T-helper 1 cell treated with Interleukin-12 subunit alpha and Interleukin-12 subunit beta and Interleukin-4 antibody, amounts not matched to agents 30 μg/mL and 1 μg/mL, for 36 hours (primary cell): ENCODE results near the gene PCDHA5.
"Not testable (repeated sequence)": the region's sequence is repeated elsewhere in the genome, so short reads cannot be mapped to it uniquely, and the experiment has no call there.

Experiments
- H3K27ac Mint-ChIP-seq: one replicate; pipeline ENCODE4 v1.8.0; 2021; ENCODE audit warnings: mild to moderate bottlenecking, mixed read lengths
- H3K27me3 Mint-ChIP-seq: one replicate; pipeline ENCODE4 v1.8.0; 2021; ENCODE audit warnings: low read depth, mixed read lengths
- H3K36me3 Mint-ChIP-seq: one replicate; pipeline ENCODE4 v1.8.0; 2021; ENCODE audit warnings: low read depth, mixed read lengths
- H3K4me1 Mint-ChIP-seq: one replicate; pipeline ENCODE4 v1.8.0; 2021; ENCODE audit warnings: low read depth, mixed read lengths
- H3K4me3 Mint-ChIP-seq: one replicate; pipeline ENCODE4 v1.8.0; 2021; ENCODE audit warnings: mild to moderate bottlenecking, moderate library complexity, mixed read lengths
- H3K9me3 Mint-ChIP-seq: one replicate; pipeline ENCODE4 v1.8.0; 2021; ENCODE audit warnings: mixed read lengths

PCDHA5 gene

GRCh38 chr5:140802781-140803271 lies 18.6 kb upstream of the PCDHA5 start:
- H3K27me3 Mint-ChIP-seq, result no peaks in the 10 kb centered on the region
- H3K4me3 Mint-ChIP-seq, result no peak overlapping the region
- H3K27ac Mint-ChIP-seq, result no peak overlapping the region
- H3K9me3 Mint-ChIP-seq, result peaks cover 27% of the 10 kb centered on the region
- no peaks in the 10 kb centered on the region for H3K4me1 Mint-ChIP-seq
- H3K36me3 Mint-ChIP-seq, result no peaks in the 10 kb centered on the region

DNA sequence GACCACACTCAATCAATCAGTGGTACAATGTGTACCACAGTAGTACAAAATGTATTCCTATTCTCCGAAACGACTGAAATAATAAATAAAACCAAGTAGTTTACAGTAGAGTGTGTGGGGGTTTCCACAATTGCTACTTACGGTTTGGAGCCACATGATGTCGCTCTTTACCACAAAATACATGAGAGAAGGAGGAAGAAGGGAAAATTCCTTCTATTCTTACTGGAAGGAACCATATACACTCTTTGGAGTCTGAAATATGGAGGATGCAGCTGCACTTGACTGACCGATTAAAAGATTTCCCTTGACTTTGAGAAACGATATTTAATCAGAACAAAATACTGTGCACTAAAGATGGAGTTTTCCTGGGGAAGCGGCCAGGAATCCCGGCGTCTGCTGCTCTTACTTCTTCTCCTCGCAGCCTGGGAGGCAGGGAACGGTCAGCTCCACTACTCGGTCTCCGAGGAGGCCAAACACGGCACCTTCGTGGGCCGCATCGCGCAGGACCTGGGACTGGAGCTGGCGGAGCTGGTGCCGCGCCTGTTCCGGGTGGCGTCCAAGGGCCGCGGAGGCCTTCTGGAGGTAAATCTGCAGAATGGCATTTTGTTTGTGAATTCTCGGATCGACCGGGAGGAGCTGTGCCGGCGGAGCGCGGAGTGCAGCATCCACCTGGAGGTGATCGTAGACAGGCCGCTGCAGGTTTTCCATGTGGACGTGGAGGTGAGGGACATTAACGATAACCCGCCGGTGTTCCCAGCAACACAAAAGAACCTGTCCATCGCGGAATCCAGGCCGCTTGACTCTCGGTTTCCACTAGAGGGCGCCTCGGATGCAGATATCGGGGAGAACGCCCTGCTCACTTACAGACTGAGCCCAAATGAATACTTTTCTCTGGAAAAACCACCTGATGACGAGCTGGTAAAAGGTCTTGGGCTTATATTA lies 14.3 kb upstream of the PCDHA5 start, which contains the start of gene PCDHA4:
TSS of gene PCDHA4 (plus strand) at position 235 of the 942 bp plus-strand sequence.
- peaks cover 31% of the 10 kb centered on the region for H3K9me3 Mint-ChIP-seq
- H3K27me3 Mint-ChIP-seq, result no peaks in the 10 kb centered on the region
- no peaks in the 10 kb centered on the region for H3K4me1 Mint-ChIP-seq
- no peak within 1 kb of the TSS for H3K4me3 Mint-ChIP-seq
- peaks cover 1% of the 10 kb centered on the region for H3K36me3 Mint-ChIP-seq
- H3K27ac Mint-ChIP-seq, result no peak within 1 kb of the TSS

GRCh38 chr5:140808241-140808888 lies 13.0 kb upstream of the PCDHA5 start:
- H3K4me3 Mint-ChIP-seq, H3K36me3 Mint-ChIP-seq, H3K4me1 Mint-ChIP-seq, H3K27ac Mint-ChIP-seq, H3K27me3 Mint-ChIP-seq: not testable (repeated sequence)
- peaks cover 41% of the 10 kb centered on the region for H3K9me3 Mint-ChIP-seq

DNA sequence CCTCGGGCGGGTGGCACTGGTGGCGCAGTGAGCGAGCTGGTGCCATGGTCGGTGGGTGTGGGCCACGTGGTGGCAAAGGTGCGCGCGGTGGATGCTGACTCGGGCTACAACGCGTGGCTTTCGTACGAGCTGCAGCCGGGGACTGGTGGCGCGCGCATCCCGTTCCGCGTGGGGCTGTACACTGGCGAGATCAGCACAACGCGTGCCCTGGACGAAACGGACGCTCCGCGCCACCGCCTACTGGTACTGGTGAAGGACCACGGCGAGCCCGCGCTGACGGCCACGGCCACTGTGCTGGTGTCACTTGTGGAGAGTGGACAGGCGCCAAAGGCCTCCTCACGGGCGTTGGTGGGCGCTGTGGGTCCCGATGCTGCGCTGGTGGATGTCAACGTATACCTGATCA lies 12.5 kb upstream of the PCDHA5 start:
- H3K27me3 Mint-ChIP-seq, result no peaks in the 10 kb centered on the region
- no peaks in the 10 kb centered on the region for H3K4me1 Mint-ChIP-seq
- no peak overlapping the region for H3K4me3 Mint-ChIP-seq
- peaks cover 1% of the 10 kb centered on the region for H3K36me3 Mint-ChIP-seq
- peaks cover 40% of the 10 kb centered on the region for H3K9me3 Mint-ChIP-seq
- no peak overlapping the region for H3K27ac Mint-ChIP-seq

DNA sequence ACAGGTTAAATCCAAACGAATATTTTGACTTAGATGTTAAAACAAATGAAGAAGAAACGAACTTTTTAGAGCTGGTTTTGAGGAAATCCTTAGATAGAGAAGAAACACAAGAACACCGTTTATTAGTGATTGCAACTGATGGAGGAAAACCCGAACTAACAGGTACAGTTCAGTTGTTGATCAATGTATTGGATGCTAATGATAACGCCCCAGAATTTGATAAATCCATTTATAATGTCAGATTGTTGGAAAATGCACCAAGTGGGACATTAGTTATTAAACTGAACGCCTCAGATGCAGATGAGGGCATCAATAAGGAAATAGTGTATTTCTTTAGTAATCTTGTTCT lies 842 bp downstream of the PCDHA5 start:
- Mint-ChIP-seq H3K4me1 (no peaks in the 10 kb centered on the region), H3K4me3 (no peak overlapping the region), H3K36me3 (no peaks in the 10 kb centered on the region), H3K9me3 (peaks cover 28% of the 10 kb centered on the region), H3K27me3 (no peaks in the 10 kb centered on the region), H3K27ac (no peak overlapping the region)

DNA sequence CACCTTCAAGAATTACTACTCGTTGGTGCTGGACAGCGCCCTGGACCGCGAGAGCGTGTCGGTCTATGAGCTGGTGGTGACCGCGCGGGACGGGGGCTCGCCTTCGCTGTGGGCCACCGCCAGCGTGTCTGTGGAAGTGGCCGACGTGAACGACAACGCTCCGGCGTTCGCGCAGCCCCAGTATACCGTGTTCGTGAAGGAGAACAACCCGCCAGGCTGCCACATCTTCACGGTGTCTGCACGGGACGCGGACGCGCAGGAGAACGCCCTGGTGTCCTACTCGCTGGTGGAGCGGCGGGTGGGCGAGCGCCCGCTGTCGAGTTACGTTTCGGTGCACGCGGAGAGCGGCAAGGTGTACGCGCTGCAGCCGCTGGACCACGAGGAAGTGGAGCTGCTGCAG lies 1.6 kb downstream of the PCDHA5 start:
- not testable (repeated sequence) for H3K27ac Mint-ChIP-seq, H3K27me3 Mint-ChIP-seq, H3K36me3 Mint-ChIP-seq, H3K4me1 Mint-ChIP-seq, H3K4me3 Mint-ChIP-seq
- peaks cover 27% of the 10 kb centered on the region for H3K9me3 Mint-ChIP-seq

DNA sequence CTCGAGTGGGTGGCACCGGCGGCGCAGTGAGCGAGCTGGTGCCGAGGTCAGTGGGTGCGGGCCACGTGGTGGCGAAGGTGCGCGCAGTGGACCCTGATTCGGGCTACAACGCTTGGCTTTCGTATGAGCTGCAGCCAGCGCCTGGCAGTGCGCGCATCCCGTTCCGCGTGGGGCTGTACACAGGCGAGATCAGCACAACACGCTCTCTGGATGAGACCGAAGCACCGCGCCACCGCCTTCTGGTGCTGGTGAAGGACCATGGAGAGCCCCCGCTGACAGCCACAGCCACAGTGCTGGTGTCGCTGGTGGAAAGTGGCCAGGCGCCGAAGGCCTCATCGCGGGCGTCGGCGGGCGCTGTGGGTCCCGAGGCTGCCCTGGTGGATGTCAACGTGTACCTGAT lies 2.1 kb downstream of the PCDHA5 start:
- peaks cover under 1% of the 10 kb centered on the region for H3K36me3 Mint-ChIP-seq
- H3K4me1 Mint-ChIP-seq, result no peaks in the 10 kb centered on the region
- H3K27me3 Mint-ChIP-seq, result no peaks in the 10 kb centered on the region
- peaks cover 27% of the 10 kb centered on the region for H3K9me3 Mint-ChIP-seq
- H3K27ac Mint-ChIP-seq, result no peak overlapping the region
- H3K4me3 Mint-ChIP-seq, result no peak overlapping the region

DNA sequence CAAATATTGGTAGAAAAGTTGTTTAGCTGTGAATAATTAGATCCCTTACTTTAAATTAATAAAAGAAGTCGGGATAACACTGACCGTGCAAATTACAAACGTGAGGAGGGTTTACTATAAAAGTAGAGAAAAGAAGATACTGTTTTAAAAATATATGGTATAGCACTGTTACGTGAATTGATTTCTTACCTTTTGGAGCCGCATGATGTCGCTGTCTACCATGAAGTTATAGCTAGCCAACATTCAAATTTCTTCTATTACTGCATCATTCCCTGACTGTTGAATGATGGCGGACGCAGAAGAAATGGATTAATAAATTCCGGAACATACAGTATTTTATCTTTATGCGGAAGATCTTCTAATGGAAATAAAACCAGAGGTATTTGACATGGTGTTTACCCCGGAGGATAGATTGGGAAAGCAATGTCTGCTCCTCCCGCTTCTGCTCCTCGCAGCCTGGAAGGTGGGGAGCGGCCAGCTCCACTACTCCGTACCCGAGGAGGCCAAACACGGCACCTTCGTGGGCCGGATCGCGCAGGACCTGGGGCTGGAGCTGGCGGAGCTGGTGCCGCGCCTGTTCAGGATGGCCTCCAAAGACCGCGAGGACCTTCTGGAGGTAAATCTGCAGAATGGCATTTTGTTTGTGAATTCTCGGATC lies 6.4 kb downstream of the PCDHA5 start, which contains the start of gene PCDHA6:
TSS of gene PCDHA6 (plus strand) at position 257 of the 658 bp plus-strand sequence. CDS start at position 389, 132 bp downstream.
- peak within 1 kb of the TSS; percentile 36 for H3K27ac Mint-ChIP-seq
- H3K4me1 Mint-ChIP-seq, result no peaks in the 10 kb centered on the region
- peaks cover 36% of the 10 kb centered on the region for H3K9me3 Mint-ChIP-seq
- no peaks in the 10 kb centered on the region for H3K27me3 Mint-ChIP-seq
- H3K36me3 Mint-ChIP-seq, result peaks cover 3% of the 10 kb centered on the region
- H3K4me3 Mint-ChIP-seq, result no peak within 1 kb of the TSS

- Mint-ChIP-seq H3K36me3 (peaks cover 3% of the 10 kb centered on the region), H3K27me3 (no peaks in the 10 kb centered on the region), H3K4me1 (no peaks in the 10 kb centered on the region), H3K9me3 (peaks cover 39% of the 10 kb centered on the region), H3K27ac (peak overlapping the region; percentile 36), H3K4me3 (no peak overlapping the region)
These were observed 6.9 kb downstream of the PCDHA5 start for GRCh38 chr5:140828362-140828737.

GRCh38 chr5:140829511-140830501 lies 8.4 kb downstream of the PCDHA5 start:
- not testable (repeated sequence) for H3K4me1 Mint-ChIP-seq, H3K27ac Mint-ChIP-seq, H3K27me3 Mint-ChIP-seq, H3K36me3 Mint-ChIP-seq, H3K4me3 Mint-ChIP-seq
- peaks cover 47% of the 10 kb centered on the region for H3K9me3 Mint-ChIP-seq

- Mint-ChIP-seq H3K4me3 (no peak within 1 kb of the TSS), H3K4me1 (no peaks in the 10 kb centered on the region), H3K27me3 (no peaks in the 10 kb centered on the region), H3K9me3 (peaks cover 29% of the 10 kb centered on the region), H3K27ac (no peak within 1 kb of the TSS), H3K36me3 (no peaks in the 10 kb centered on the region)
These were observed 12.6 kb downstream of the PCDHA5 start, which contains the start of gene PCDHA7 for GRCh38 chr5:140833993-140834392. Gene PCDHA7, plus strand, starts transcription at chr5:140834269. Its CDS starts 115 bp downstream, at chr5:140834384.

- H3K36me3 Mint-ChIP-seq, H3K4me3 Mint-ChIP-seq, H3K27ac Mint-ChIP-seq, H3K27me3 Mint-ChIP-seq, H3K4me1 Mint-ChIP-seq: not testable (repeated sequence)
- peaks cover 27% of the 10 kb centered on the region for H3K9me3 Mint-ChIP-seq
These were observed 13.1 kb downstream of the PCDHA5 start for GRCh38 chr5:140834439-140835008.

DNA sequence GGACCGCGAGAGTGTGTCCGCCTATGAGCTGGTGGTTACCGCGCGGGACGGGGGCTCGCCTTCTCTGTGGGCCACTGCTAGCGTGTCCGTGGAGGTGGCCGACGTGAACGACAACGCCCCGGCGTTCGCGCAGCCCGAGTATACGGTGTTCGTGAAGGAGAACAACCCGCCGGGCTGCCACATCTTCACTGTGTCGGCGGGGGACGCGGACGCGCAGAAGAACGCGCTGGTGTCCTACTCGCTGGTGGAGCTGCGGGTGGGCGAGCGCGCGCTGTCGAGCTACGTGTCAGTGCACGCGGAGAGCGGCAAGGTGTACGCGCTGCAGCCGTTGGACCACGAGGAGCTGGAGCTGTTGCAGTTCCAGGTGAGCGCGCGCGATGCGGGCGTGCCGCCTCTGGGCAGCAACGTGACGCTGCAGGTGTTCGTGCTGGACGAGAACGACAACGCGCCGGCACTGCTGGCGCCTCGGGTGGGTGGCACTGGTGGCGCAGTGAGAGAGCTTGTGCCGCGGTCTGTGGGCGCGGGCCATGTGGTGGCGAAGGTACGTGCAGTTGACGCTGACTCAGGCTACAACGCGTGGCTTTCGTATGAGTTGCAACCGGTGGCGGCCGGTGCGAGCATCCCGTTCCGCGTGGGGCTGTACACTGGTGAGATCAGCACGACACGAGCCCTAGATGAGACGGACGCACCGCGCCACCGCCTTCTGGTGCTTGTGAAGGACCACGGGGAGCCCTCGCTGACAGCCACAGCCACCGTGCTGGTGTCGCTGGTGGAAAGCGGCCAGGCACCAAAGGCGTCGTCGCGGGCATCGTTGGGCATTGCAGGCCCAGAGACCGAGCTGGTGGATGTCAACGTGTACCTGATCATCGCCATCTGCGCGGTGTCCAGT lies 14.5 kb downstream of the PCDHA5 start:
- H3K4me3 Mint-ChIP-seq, result no peak overlapping the region
- no peak overlapping the region for H3K27ac Mint-ChIP-seq
- H3K27me3 Mint-ChIP-seq, result no peaks in the 10 kb centered on the region
- H3K4me1 Mint-ChIP-seq, result no peaks in the 10 kb centered on the region
- no peaks in the 10 kb centered on the region for H3K36me3 Mint-ChIP-seq
- peaks cover 31% of the 10 kb centered on the region for H3K9me3 Mint-ChIP-seq
